Prostate gland (tissue), 2 donors: ENCODE data around the gene IL1RAPL2.

ENCODE experiments used
- CTCF ChIP-seq, 4 experiments: fragments of 200-600 bp in 2 of 4; fragments of 450-650 bp in 2 of 4; sonication (generic) in 2 of 4; IDR thresholded peaks; 1 replicate in 3 of 4; 2 replicates in 1 of 4; pipeline ENCODE4 v1.5.1; 2016 to 2019; ENCODE audit warnings: antibody characterized with exemption in 4 of 4, mild to moderate bottlenecking in 2 of 4, moderate library complexity in 2 of 4
- POLR2A ChIP-seq: fragments of 450-650 bp; IDR thresholded peaks from one replicate; pipeline ENCODE4 v1.6.1; 2016; ENCODE audit warnings: antibody characterized with exemption, mild to moderate bottlenecking
- POLR2AphosphoS5 ChIP-seq: sonication (generic); formaldehyde crosslinking; IDR thresholded peaks from one replicate; pipeline ENCODE4 v1.6.1; 2017; ENCODE audit warnings: antibody characterized with exemption

GRCh38 chrX:105723966-105724735 is 1158.2 kb downstream of the IL1RAPL2 start:
- TF ChIP-seq CTCF (IDR thresholded peaks at IDR 0.05) (no peak), POLR2A (no peak), POLR2AphosphoS5 (no peak)
